A549 treated with Hydrocortisone at 1 μM for 4 hours (cell line): ENCODE results near the gene USH1G. TPM values are rescaled to one million over a fixed set of nuclear protein-coding genes. Genes with fewer than 3 reads are reported as not detected.

ENCODE experiments used
- total RNA-seq: library from RNA; stranded (reverse); fragments of 200-300 nt; extraction: Qiagen RNA extraction; gene quantifications from 5 replicates; pipeline ENCODE4 v1.2.3, GENCODE V29; 2022

The USH1G gene
- total RNA-seq = 0.02 to 0.14 TPM (median 0.09 TPM) in 5 replicates

GRCh38 chr17:74922694-74923537, at the start of gene USH1G:
TSS of gene USH1G (minus strand) at chr17:74923255. CDS start at chr17:74923073, 182 bp downstream.

GRCh38 chr17:74972107-74972972, 49.3 kb upstream of the USH1G start, which contains the start of gene HID1:
TSS of gene HID1 (minus strand) at chr17:74972759. CDS start at chr17:74972656, 103 bp downstream.

GRCh38 chr17:74935585-74936469, 12.8 kb upstream of the USH1G start, which contains the start of gene OTOP3:
TSS of gene OTOP3 (plus strand) at chr17:74935898. CDS start at chr17:74935922, 24 bp downstream.

GRCh38 chr17:74924250-74924948, 1.3 kb upstream of the USH1G start, which contains the start of gene OTOP2:
TSS of gene OTOP2 (plus strand) at chr17:74924273. CDS start at chr17:74924633, 360 bp downstream.

GRCh38 chr17:74892974-74893911, 29.8 kb downstream of the USH1G start, which contains the start of gene FADS6:
TSS of gene FADS6 (minus strand) at chr17:74893633. CDS start at chr17:74893595, 38 bp downstream.

GRCh38 chr17:74872313-74873036, 50.6 kb downstream of the USH1G start, which contains the start of gene FDXR:
TSS of gene FDXR (minus strand) at chr17:74872994. CDS start at chr17:74872944, 50 bp downstream.

Other genes with a start within 250 kb of the USH1G start
- not detected in 5 replicates for gene CD300LF, start 210.3 kb downstream of the USH1G start, total RNA-seq
- gene RAB37, start 186.0 kb downstream of the USH1G start, total RNA-seq = 0.84 to 1.7 TPM (median 1.2 TPM) in 5 replicates
- gene NHERF1, start 174.6 kb downstream of the USH1G start, total RNA-seq = 35.6 to 43.3 TPM (median 40.9 TPM) in 5 replicates
- 47.3 to 59.2 TPM (median 52.9 TPM) in 5 replicates for gene NAT9, start 146.9 kb downstream of the USH1G start, total RNA-seq
- gene GRIN2C, start 63.4 kb downstream of the USH1G start, total RNA-seq = 0.15 to 0.30 TPM (median 0.18 TPM) in 5 replicates
- 52.1 to 74.4 TPM (median 60.4 TPM) in 5 replicates for gene FDXR, start 50.3 kb downstream of the USH1G start, total RNA-seq
- 0.09 TPM in 1 of 5 replicates, not detected in the others for gene FADS6, start 29.6 kb downstream of the USH1G start, total RNA-seq
- 0.06 to 0.12 TPM (median 0.08 TPM) in 5 replicates for gene OTOP2, start 1.0 kb upstream of the USH1G start, total RNA-seq
- gene OTOP3, start 12.6 kb upstream of the USH1G start, total RNA-seq = not detected in 5 replicates
- gene HID1, start 49.5 kb upstream of the USH1G start, total RNA-seq = 15.3 to 18.3 TPM (median 16.9 TPM) in 5 replicates
- gene CDR2L, start 64.4 kb upstream of the USH1G start, total RNA-seq = 65.6 to 80.7 TPM (median 75.4 TPM) in 5 replicates
- gene MRPL58, start 89.4 kb upstream of the USH1G start, total RNA-seq = 71.2 to 79.0 TPM (median 76.6 TPM) in 5 replicates
- gene ATP5PD, start 123.7 kb upstream of the USH1G start, total RNA-seq = 481 to 533 TPM (median 504 TPM) in 5 replicates
- 30.1 to 35.5 TPM (median 30.5 TPM) in 5 replicates for gene KCTD2, start 124.0 kb upstream of the USH1G start, total RNA-seq
- 25.8 to 33.0 TPM (median 29.0 TPM) in 5 replicates for gene SLC16A5, start 164.7 kb upstream of the USH1G start, total RNA-seq
- gene ARMC7, start 186.7 kb upstream of the USH1G start, total RNA-seq = 16.6 to 20.8 TPM (median 17.5 TPM) in 5 replicates
- 81.2 to 127 TPM (median 122 TPM) in 5 replicates for gene NT5C, start 208.5 kb upstream of the USH1G start, total RNA-seq
- 670 to 830 TPM (median 736 TPM) in 5 replicates for gene JPT1, start 231.3 kb upstream of the USH1G start, total RNA-seq